T-helper 2 cell (primary cell): ENCODE measurements around the gene FAS.

Experiments
- DNase-seq, 5 experiments: peaks; one replicate each; pipeline versions ENCODE4 v3.0.0 to v3.0.0-alpha.2; 2012 to 2022
- total RNA-seq, 2 donors: gene quantifications; one replicate each; lab custom pipeline; 2026; lab: John Stamatoyannopoulos, UW

Gene FAS
- 97.5 to 200 reads per million in 2 donors for total RNA-seq

DNA sequence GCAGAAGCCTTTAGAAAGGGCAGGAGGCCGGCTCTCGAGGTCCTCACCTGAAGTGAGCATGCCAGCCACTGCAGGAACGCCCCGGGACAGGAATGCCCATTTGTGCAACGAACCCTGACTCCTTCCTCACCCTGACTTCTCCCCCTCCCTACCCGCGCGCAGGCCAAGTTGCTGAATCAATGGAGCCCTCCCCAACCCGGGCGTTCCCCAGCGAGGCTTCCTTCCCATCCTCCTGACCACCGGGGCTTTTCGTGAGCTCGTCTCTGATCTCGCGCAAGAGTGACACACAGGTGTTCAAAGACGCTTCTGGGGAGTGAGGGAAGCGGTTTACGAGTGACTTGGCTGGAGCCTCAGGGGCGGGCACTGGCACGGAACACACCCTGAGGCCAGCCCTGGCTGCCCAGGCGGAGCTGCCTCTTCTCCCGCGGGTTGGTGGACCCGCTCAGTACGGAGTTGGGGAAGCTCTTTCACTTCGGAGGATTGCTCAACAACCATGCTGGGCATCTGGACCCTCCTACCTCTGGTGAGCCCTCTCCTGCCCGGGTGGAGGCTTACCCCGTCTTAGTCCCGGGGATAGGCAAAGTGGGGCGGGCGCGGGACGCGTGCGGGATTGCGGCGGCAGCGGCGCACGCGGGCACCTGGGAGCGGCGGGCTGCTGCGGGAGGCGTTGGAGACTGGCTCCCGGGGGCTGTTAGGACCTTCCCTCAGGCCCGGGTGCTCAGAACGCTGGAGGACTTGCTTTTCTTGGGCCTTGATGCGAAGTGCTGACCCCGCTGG is at the start of gene FAS:
Gene FAS (plus strand): TSS at position 415 of the 777 bp plus-strand sequence. CDS start 79 bp downstream, at position 494.
- DNase-seq: peak; percentile 55 to 88 (median 77)

DNA sequence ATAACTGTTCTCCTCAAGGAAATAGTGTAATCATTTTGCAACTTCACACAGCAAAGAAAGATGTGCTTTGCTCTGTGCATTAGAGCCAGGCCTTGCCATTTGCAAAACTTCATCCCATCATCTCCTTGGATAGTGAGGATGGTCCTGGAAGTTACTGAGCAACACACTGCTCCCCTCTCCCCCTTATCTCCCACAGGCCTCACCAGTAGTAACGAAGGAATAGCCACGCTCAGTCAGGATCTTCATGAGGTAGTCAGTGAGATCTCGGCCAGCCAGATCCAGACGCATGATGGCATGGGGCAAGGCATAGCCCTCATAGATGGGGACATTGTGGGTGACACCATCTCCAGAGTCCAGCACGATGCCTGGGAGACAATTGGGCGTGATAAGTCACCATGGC is 49.6 kb upstream of the FAS start:
- no peak for DNase-seq

DNA sequence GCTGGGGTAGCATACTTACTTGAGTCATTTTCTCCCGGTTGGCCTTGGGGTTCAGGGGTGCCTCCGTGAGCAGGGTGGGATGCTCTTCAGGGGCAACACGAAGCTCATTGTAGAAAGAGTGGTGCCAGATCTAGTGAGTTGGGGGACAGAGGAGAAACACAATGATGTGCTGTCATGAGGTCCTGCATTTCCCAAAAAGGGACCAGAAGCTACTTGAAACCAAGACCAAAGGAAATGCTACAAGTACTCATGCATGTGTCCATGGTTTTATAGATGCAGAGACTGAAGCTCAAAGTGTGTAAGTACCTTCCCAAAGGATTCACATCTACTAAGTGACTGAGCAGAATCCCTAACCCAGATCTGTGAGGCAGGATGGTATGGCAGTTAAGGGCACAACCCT is 46.8 kb upstream of the FAS start:
- DNase-seq: no peak

DNA sequence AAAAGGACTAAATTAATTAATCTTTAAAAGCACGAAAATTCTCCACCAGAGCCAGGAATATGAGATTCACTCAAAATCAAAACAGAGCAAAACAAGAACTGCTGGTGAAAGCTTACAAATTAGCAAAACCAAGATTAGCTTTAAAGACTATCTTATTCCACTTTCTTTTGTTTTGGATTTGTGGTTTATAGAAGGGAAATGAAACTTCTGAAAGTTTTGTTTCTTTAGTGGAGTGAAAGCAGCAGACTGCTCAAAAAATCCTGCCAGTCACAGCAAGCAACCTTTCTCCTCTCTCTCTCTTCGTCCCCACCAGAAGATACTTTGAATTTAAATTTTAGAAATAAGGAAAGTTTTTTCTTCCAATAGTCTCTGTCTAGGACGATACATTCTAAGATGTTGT is 45.8 kb upstream of the FAS start:
- DNase-seq: peak in 1 of 5 experiments; percentile 23

DNA sequence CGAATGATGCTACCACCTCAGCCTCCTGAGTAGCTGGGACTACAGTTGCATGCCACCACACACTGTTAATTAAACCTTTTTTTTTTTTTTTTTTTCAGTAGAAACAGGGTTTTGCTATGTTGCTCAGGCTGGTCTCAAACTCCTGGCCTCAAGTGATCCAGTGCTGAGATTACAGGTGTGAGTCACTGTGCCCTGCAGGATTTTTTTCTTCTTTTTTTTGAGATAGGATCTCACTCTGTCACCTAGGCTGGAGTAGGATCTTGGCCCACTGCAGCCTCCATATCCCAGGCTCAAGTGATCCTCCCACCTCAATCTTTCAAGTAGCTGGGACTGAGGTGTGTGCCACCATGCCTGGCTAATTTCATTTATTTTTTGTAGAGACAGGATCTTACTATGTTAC is 44.4 kb upstream of the FAS start:
- DNase-seq: peak in 1 of 5 experiments; percentile 24

DNA sequence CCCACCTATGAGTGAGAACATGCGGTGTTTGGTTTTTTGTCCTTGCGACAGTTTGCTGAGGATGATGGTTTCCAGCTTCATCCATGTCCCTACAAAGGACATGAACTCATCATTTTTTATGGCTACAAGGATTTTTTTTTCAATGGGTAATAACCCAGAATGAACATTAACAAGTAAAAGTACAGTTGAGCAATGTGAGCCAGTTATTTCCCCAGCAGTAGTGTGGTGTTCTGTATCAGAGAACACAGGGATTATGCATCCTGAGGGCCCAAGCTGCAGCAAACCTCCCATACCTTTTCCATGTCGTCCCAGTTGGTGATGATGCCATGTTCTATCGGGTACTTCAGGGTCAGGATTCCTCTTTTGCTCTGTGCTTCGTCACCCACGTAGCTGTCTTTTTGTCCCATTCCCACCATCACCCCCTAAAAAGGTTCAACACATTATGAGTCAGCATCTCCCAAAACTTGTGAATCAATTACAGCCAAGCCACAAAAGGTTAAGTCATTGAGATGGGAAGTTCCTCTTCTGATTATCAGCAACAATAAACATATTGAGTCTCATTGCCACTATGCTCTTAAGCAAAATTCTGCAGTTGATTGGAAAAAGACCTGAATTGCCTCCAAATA is 43.5 kb upstream of the FAS start:
- no peak for DNase-seq

DNA sequence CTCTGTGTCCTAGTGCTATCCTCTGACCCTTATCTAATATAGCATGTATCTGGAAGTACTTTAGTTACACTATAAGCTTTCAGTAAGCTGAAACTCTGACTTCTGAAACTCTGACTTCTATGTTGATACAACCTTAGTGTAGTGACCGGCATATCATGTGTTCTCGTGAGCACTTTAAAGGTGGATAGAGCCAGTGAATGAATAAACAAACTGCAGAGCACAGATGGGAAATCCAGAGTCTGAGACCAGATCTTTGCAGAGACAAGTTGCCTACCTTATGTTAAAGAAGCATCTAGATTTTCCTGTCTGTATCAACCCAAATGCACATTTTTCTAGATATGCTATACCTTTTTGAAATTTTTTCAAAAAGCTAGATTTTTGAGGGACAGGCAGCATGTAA is 41.5 kb upstream of the FAS start:
- no peak for DNase-seq

DNA sequence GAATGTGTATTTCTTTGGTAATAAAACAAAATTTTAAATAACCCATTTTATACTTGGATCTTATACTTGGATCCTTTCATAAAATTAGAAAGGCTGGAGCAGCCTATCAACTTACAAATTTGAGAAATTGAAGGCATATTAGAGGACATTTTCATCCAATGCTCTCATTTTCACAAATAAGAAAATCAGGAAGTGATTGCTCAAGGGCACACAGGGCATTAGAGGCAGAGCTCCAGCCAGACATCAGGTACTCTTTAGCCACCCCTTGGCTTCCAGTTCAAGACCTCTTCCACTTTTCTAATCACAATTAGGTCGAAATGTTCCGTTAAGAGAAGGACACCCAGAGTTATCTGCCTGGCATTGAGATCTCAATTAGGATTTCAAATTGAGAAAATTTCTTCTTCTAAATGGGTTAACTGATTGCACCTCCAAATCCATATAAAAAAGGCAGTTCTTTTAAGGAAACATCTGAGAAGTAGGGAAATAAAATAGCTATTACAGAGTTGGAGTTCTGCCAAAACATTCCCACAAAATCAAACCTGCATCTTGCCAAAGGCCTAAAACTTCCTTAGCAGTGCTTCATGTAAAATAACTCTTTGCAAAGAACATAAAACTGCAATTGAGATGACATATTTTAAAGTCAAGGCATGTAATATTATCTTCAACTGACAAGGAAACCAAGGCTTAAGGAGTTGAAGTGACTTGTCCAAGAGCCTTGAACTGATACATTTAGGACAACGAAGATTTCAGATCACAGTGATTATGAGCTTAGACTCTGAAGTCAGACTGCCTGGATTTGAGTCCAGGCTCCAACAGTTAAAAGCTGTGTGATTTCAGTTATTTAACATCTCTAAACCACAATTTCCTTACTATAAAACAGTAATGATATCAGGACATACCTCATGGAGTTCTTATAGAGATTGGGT is 40.4 kb upstream of the FAS start:
- no peak for DNase-seq

DNA sequence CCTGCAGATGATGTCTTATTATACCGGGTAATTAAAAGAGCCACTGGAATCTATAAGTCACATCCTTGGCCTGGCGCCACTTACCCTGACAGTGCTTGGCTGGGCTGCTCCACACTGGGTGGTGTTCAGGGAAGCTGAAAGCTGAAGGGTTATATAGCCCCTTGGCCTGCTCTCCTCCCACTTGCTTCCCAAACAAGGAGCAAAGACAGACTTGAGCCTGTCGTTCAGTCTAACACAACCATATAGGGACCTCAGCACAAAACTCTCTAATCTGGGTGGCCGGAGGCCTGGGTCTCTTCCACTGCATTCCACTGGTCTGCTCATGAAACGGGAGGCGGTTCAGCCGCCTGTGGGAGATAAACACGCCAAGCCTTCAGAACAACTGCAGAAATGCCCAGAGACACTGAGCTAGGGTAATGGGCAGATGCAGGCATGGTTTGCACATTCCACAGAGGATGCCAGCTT is 37.9 kb upstream of the FAS start, which contains the start of gene ACTA2:
Gene ACTA2 (minus strand): TSS at position 127 of the 465 bp plus-strand sequence. CDS start 3,843 bp downstream, outside the sequence.
- DNase-seq: no peak

DNA sequence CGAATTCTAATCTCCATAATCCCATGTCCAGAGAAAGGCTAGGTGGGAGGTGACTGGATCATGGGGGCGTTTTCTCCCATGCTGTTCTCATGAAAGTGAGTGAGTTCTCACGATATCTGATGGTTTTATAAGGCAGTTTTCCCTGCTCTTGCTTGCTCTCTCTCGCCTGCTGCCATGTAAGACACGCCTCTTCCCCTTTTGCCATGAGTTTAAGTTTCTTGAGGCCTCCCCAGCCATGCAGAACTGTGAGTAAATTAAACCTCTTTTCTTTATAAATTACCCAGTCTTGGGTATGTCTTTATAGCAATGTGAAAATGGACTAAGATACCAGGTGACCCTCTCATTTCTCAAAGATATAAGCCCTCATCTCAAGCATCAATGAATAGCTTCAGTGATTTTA is 36.9 kb upstream of the FAS start:
- DNase-seq: no peak

DNA sequence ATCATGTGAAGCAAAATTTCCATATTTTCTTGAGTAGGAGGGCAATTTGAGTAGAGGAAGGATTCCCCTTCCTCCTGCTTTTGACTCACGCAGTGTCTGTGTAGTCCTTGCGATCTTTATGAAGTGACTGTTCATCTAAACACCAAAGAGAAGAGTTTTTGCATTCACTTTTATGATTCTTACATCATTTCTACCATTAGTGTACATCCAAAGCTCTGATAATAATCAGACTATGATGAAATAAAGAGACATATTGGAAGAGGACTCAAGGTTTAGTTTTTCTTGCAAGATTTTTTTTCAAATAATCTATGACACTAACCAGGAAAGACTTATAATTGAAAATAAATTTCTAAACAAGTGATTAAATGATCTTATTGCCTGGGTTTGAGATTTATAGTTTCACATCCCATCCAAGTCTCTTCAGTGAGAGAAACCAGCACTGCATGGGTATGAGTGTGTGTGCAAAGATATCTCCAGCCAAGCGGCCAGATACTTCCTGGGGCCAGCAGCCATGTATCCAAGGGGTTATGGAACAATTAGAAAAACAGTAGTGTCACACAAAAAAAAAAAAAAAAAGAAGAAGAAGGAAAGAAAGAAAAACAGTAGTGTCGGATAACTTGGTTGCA is 36.0 kb upstream of the FAS start:
- no peak for DNase-seq

DNA sequence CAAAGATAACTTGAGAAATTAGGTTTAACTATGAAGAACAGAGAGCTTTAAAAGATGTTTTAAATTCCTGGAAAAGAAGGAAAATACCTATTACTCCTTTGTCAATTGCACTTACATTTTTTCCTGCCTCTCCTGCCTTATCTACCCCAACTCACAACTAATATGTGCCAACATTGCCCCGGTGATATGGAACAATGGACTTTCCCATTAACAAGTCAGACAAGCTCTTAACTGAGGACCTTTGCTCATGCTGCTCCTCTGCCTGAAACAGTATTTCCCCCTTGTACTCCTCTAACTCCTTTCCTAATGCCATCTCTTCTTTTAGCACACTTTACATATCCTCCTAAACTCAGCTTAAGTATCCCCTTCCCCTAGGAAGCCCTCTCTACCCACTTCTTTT is 33.2 kb upstream of the FAS start:
- no peak for DNase-seq

DNA sequence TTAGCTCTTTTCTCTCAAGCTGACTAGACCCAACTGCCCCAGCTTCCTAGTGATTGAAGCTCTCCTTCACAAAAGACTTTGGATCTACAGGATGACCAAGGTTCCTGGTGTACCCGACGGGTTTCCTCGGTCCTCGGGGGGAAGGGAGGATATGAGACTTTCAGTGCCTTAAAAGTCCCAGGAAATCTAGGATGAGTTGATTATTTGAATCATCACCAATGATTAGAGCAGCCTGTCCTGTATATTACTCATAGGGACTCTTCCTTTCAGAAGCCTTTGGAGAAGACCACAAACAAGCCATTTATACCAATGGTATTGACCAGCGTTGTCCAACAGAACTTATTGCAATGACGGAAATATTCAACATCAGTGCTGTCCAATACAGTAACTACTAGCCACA is 31.9 kb upstream of the FAS start:
- DNase-seq: no peak

DNA sequence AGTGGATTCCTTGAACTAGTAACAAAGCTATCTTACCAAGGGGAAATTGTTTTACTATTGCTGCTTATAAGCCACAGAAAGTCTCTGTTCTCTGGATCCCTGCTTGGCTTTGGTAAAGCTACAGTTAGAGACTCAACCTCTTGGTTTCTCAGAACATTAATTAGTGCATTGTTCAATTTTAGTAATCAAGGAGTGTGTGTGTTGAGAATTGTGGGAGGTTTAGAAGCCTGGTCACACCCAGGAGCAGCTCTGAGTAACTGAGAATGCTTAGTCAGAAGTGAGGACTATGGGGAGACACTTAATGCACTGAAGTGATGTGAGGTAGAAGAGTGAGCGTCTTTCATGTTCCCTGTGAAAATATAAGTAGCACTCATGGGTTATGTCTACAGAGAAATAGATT is 29.8 kb upstream of the FAS start:
- DNase-seq: peak in 1 of 5 experiments; percentile 40

DNA sequence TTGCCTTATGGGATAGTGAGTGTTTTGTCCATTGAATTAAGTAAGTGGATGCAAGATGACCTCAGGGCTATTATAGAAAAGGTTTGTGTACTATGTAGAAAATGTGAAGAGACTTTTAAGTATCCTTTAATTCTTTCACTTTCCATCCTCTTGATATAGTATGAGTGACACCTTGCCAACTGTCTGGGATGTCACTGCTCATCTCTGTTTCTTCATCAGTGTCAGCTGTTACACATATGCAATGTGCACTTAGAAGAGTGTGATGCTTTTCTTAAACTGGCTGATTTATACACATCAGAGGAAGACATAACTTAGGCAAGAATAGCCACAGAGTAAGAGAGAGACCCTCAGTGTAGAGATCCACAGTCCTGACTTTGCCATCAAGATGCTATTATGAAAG is 29.3 kb upstream of the FAS start:
- DNase-seq: no peak

DNA sequence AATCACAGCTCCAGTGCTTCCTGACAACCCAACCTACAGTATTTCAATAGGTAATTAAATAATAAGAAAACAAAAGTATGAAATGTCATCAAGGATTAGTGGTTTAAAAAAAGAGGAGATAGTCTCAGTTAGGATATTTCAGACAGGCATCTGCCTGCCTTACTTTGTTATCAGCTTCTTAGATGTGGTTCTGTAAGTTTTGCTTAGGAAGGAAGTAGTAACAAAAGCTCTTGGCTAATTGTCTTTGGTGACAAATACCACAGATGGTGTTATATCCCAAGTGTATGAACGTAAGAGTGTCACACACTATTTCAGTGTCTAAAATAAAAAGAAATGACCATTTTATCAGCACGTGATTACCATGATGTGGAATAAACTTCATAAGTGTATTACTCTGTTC is 28.3 kb upstream of the FAS start:
- peak in 2 of 5 experiments; percentile 31 to 73 for DNase-seq

DNA sequence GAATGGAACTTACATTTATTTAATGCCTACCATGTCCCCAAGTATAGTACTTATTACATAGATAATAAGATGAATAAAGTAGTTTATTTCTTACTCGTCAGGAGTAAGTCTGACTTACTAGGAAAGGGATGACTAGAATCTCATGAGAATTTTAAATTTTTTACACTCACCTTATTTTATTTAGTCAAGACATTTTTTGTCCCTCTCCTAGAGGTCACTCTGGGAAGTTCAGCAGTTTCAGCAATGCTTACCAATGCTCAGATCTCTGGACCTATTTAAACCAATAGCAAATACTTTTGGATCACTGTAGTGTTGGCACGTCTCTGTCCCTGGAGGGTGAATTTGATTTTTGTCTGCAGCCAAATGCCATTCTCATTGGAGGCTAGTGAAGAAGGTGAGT is 27.3 kb upstream of the FAS start:
- no peak for DNase-seq

DNA sequence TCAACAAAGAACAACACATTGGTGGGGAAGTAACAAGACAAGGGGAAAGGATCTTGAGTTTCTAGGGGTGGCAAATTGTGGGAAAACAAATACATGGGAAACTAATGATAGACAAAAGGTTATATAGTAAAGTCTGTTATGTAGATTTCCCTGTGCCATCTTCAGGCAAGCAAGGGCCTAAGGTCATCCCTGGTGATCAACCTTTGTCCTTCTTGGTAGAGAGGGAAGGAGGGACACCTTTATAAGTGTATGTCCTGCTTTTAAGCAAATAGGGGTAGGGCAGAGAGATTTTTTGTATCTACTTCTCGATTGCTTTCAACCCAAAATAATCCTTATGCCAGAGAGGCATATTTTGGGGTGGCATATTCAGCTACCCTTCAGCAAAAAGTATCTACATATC is 26.2 kb upstream of the FAS start:
- DNase-seq: no peak

DNA sequence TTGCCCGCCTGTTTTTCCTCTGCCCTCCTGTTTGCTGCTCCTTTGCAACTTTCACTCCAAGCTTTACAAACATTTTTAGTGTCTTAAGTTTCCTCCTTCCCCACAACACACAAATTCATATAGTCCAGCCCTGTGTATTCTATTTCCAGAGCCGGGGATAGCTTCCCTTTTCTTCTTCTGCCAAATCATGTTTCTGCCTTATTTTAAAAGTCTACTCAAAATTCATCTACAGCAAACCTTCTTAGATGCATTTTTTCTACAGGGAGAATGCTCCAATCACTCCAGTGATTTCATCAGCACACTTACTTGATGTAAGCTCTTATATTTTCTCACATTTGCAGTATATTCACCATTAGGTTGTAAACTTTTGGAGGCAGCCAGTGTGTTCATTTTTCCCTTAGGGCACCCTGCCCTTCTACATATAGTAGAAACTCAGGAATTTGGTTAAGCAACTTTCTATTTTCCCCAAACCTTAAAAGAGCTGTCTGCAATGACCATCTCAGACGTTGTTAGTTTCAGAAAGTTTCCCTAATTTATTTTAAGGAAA is 25.7 kb upstream of the FAS start:
- no peak for DNase-seq

DNA sequence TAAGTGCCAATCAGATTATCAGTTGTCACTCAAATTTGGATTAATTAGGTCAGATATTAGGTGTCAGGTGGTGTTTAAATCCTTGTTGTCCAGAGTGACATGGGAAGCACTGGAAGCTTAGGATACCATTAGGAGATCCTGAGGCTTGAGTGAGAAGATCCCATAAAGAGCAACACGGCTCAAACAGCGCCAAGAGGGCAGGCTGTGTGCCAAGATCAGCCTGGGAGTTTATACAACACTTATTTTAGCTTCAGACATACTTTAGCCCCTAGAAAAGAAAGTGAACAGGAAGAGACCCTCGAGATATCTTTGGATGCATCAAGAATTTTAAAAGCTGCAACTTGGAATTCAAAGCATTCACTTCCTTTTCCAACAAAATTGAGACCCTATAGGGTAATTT is 23.8 kb upstream of the FAS start:
- no peak for DNase-seq

DNA sequence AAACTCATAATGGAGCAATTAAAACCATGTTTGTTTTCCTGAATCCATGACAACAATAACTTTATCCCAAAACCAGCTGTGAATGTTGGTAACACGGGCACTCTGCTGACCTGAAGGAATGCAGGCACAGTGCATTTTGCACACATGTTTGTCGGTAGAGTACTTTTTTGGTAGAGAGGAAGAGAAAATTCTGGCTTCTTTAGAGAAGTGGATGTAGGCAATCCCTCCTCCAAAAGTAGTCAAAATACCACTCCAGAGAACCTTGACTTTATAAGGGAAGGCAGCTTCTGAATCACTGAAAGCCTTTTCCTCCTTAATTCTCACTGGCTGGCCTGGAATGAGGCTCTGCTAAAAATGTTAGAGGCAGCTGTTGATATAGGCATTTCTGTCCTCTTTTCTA is 22.2 kb upstream of the FAS start:
- DNase-seq: no peak
